ENCODE results near the gene NFIX. TPM values are rescaled to one million over a fixed set of nuclear protein-coding genes. Genes with fewer than 3 reads are reported as not detected.

Gene NFIX
- total and polyA plus RNA-seq, 4 donors: 26.0 to 190 (median 89.6) TPM

DNA sequence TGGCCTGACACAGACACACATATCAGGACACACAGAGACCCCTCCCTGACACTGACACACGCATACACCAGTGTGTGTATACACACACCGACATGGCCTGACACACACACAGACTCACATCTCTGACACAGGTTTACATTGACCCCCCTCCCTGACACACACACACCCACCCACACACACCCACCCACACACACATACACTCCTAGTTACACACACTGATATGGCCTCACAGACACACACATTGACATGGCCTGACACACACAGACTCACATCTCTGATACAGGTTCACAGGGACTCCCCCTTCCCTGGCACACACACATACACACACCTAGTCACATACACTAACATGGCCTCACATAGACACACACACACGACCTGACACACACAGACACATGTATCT is 4.4 kb upstream of the NFIX start:
- H3K36me3 ChIP-seq (ENCODE audit: control insufficient read depth in 4 of 4, insufficient read depth in 4 of 4, low read length in 4 of 4): no peaks in the 10 kb centered on the region
- no peak overlapping the region for H3K27ac ChIP-seq (ENCODE audit: low read depth in 1 of 2, low read length in 1 of 2)
- H3K4me1 ChIP-seq (ENCODE audit: control insufficient read depth in 5 of 5, insufficient read depth in 5 of 5, low read length in 5 of 5): peaks cover 0 to 7% (median 5%) of the 10 kb centered on the region in 5 donors
- no peak for ATAC-seq (ENCODE audit: insufficient read depth, low FRiP score)
- H3K4me3 ChIP-seq: no peak overlapping the region
- DNase-seq: no peak
- 74 to 81% methylated on average over 3 of the region's 3 CpGs for WGBS, 2 donors
- H3K9me3 ChIP-seq (ENCODE audit: control insufficient read depth in 4 of 4, insufficient read depth in 3 of 4, low read length in 3 of 4): peaks cover 0 to 2% (median 0%) of the 10 kb centered on the region in 4 donors
- no peak overlapping the region for H3K9ac ChIP-seq (ENCODE audit: insufficient read depth in 1 of 2, low read length in 2 of 2)
- TF ChIP-seq, protein P1, sequence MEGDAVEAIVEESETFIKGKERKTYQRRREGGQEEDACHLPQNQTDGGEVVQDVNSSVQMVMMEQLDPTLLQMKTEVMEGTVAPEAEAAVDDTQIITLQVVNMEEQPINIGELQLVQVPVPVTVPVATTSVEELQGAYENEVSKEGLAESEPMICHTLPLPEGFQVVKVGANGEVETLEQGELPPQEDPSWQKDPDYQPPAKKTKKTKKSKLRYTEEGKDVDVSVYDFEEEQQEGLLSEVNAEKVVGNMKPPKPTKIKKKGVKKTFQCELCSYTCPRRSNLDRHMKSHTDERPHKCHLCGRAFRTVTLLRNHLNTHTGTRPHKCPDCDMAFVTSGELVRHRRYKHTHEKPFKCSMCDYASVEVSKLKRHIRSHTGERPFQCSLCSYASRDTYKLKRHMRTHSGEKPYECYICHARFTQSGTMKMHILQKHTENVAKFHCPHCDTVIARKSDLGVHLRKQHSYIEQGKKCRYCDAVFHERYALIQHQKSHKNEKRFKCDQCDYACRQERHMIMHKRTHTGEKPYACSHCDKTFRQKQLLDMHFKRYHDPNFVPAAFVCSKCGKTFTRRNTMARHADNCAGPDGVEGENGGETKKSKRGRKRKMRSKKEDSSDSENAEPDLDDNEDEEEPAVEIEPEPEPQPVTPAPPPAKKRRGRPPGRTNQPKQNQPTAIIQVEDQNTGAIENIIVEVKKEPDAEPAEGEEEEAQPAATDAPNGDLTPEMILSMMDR (IDR thresholded peaks at IDR 0.05; ENCODE audit: control extremely low read depth, extremely low read depth): no peak
- peaks cover 0 to 2% (median 0%) of the 10 kb centered on the region in 3 donors for H3K27me3 ChIP-seq (ENCODE audit: control insufficient read depth in 3 of 3, insufficient read depth in 3 of 3, low read length in 2 of 3)

- DNase-seq (no peak), ATAC-seq (ENCODE audit: insufficient read depth, low FRiP score) (no peak)
- Histone ChIP-seq H3K36me3 (ENCODE audit: control insufficient read depth in 4 of 4, insufficient read depth in 4 of 4, low read length in 4 of 4) (no peaks in the 10 kb centered on the region), H3K9ac (ENCODE audit: insufficient read depth in 1 of 2, low read length in 2 of 2) (no peak overlapping the region), H3K9me3 (ENCODE audit: control insufficient read depth in 4 of 4, insufficient read depth in 3 of 4, low read length in 3 of 4) (peaks cover 0 to 2% (median 0%) of the 10 kb centered on the region in 4 donors), H3K4me1 (ENCODE audit: control insufficient read depth in 5 of 5, insufficient read depth in 5 of 5, low read length in 5 of 5) (peaks cover 0 to 8% (median 5%) of the 10 kb centered on the region in 5 donors), H3K27me3 (ENCODE audit: control insufficient read depth in 3 of 3, insufficient read depth in 3 of 3, low read length in 2 of 3) (peaks cover 0 to 2% (median 0%) of the 10 kb centered on the region in 3 donors), H3K27ac (ENCODE audit: low read depth in 1 of 2, low read length in 1 of 2) (no peak overlapping the region), H3K4me3 (no peak overlapping the region)
- WGBS, 2 donors: 96 to 98% methylated on average over 5 of the region's 5 CpGs
- TF ChIP-seq, protein P1 (IDR thresholded peaks at IDR 0.05; ENCODE audit: control extremely low read depth, extremely low read depth): no peak
Measured at GRCh38 chr19:12991296-12991695, 4.0 kb upstream of the NFIX start.

DNA sequence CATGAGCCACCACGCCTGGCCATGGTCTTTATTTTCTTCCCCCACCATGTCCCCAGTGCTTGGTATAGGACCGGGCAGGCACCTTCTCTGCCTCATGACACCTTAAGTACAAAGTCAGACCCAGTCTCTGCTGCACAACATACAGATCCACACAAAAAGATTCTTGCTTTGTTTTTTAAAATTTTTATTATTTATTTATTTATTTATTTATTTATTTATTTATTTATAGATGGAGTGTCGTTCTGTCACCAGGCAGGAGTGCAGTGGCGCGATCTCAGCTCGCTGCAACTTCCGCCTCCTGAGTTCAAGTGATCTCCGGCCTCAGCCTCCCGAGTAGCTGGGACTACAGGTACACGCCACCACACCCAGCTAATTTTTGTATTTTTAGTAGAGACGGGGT is 2.5 kb upstream of the NFIX start:
- WGBS, 2 donors: 97% methylated on average over 11 of the region's 11 CpGs

More for the DNA sequence above, 2.5 kb upstream of the NFIX start:
- H3K36me3 ChIP-seq (ENCODE audit: control insufficient read depth in 4 of 4, insufficient read depth in 4 of 4, low read length in 4 of 4): no peaks in the 10 kb centered on the region
- H3K27me3 ChIP-seq (ENCODE audit: control insufficient read depth in 3 of 3, insufficient read depth in 3 of 3, low read length in 2 of 3): peaks cover 0 to 2% (median 0%) of the 10 kb centered on the region in 3 donors
- H3K27ac ChIP-seq (ENCODE audit: low read depth in 1 of 2, low read length in 1 of 2): no peak overlapping the region
- peaks cover 0 to 17% (median 14%) of the 10 kb centered on the region in 5 donors for H3K4me1 ChIP-seq (ENCODE audit: control insufficient read depth in 5 of 5, insufficient read depth in 5 of 5, low read length in 5 of 5)
- no peak overlapping the region for H3K4me3 ChIP-seq
- ATAC-seq (ENCODE audit: insufficient read depth, low FRiP score) (no peak), DNase-seq (no peak)
- H3K9me3 ChIP-seq (ENCODE audit: control insufficient read depth in 4 of 4, insufficient read depth in 3 of 4, low read length in 3 of 4): peaks cover 0 to 2% (median 0%) of the 10 kb centered on the region in 4 donors
- H3K9ac ChIP-seq (ENCODE audit: insufficient read depth in 1 of 2, low read length in 2 of 2): no peak overlapping the region
- TF ChIP-seq, protein P1 (IDR thresholded peaks at IDR 0.05; ENCODE audit: control extremely low read depth, extremely low read depth): no peak
